ENCODE data around the gene CELA1.

- no peak for TF ChIP-seq POLR2A (IDR thresholded peaks at IDR 0.05; ENCODE audit: low read length)
- no peak for TF ChIP-seq CTCF (IDR thresholded peaks at IDR 0.05)
- TF ChIP-seq REST (IDR thresholded peaks at IDR 0.05) = no peak
- no peak for TF ChIP-seq EHMT2 (IDR thresholded peaks at IDR 0.05; ENCODE audit: low read depth)
- no peak for TF ChIP-seq RFX5 (IDR thresholded peaks at IDR 0.05)
- no peak for TF ChIP-seq ATOH8 (CRISPR knock-in tag; IDR thresholded peaks at IDR 0.05; ENCODE audit: low read depth)
- TF ChIP-seq CBX8 (IDR thresholded peaks at IDR 0.05) = no peak
- no peak for TF ChIP-seq SREBF2 (IDR thresholded peaks at IDR 0.05)
- no peak for TF ChIP-seq MAFK (IDR thresholded peaks at IDR 0.05; ENCODE audit: partially characterized antibody)
- no peak for TF ChIP-seq MAZ (IDR thresholded peaks at IDR 0.05; ENCODE audit: borderline replicate concordance, low read depth, low read length)
- no peak for TF ChIP-seq MAX (IDR thresholded peaks at IDR 0.05)
- no peak for TF ChIP-seq USF2 (IDR thresholded peaks at IDR 0.05)
- no peak for TF ChIP-seq CHD2 (IDR thresholded peaks at IDR 0.05; ENCODE audit: low read length, partially characterized antibody)
Measured at GRCh38 chr12:51348116-51348515, 1.6 kb upstream of the CELA1 start.

Measured in A549 (cell line).